ENCODE data around the gene LCK.

Gene LCK

DNA sequence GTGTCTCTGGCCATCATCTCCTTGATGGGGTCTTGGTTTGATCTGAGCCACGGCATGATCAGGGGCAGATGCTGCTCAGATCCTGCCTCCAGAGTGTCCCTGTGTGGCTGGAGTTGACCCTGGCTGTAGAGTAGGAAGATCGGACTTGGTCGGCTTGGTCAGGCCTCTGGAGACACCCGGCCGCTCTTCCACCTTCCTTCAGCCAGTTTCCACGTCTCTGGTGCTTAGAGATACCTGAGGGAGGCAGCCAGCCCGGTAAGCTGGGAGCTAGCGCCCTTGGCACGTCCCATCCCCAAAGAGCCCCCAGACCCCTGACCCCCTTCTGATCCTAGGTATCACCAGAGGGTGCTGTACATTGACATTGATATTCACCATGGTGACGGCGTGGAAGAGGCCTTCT is 76.1 kb downstream of the LCK start:
- DNase-seq (ENCODE audit: low spot score) = no peak

DNA sequence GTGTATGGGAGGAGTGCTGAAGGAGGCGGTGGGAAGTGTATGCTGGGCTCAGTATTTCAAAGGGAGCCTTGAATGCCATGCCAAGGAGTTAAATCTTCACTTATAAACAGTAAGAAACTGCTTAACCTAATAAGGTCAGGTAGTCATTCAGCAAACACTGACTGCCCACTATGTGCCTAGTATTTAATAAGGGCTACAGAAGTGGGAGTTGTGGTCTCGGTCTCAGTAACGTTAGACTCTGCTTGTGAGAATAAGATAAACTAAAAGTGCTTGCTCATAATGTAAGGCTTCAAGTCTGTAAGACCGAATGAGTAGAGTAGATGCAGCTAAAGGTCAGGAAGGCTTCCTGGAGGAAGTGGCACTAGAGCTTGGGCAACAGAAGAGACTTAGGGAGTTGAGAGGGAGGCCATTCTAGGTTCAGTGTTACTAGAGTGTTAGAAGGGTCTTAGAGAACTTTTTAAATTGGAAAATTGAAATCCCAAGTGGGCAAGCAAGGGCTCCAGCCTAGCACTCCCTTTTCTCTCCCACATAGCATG is 78.9 kb downstream of the LCK start:
- no peak for DNase-seq (ENCODE audit: low spot score)

GRCh38 chr1:32330558-32331151 is 79.6 kb downstream of the LCK start:
- no peak for DNase-seq (ENCODE audit: low spot score)

DNA sequence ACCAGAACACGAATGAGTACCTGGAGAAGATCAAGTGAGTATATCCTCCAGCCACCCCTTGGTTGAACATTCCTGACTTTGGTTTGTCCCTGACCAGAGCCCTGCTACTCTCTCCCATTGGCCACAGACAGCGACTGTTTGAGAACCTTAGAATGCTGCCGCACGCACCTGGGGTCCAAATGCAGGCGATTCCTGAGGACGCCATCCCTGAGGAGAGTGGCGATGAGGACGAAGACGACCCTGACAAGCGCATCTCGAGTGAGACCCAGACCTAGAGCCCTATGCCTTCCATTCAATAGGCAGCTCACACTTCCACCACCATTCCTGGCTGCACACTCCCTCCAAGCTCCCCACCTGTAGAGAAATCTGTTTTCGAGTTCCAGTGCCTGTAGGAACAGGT is 80.5 kb downstream of the LCK start:
- DNase-seq (ENCODE audit: low spot score) = no peak

DNA sequence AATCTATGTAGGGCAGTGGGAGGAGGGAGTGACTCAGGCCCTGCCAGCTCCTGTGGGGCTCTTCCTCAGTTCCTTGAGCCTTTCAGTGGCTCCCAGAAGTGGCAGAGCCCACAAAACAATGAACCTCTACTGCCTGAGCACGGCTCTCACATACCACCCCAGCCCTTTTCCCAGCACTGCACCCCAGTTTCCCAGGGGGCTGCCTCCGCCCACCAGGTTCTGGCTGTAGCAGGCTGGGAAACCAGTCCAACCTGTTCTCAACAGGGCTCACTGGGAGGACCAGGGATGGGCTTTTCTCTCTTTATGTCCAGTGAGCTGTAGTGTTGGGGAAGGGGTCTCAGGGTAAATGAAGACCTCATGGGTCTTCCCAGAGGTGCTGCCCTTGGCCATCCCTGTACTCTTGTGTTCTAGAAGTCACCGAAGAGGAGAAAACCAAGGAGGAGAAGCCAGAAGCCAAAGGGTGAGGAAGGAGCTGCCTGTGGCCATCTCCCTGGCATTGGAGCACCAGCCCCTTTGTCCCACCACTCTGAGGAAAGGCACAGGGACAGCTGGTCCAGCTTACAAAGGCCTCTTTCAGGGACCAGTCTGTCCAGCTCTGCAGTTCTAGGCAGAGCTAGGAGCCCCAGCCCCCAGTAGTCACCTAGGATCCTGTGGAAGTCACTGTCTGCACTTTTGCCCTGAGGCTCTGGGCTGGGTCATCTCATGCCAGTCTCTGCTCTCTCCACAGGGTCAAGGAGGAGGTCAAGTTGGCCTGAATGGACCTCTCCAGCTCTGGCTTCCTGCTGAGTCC is 81.4 kb downstream of the LCK start:
- peak; percentile 66 for DNase-seq (ENCODE audit: low spot score)

- no peak for DNase-seq (ENCODE audit: low spot score)
These were observed 82.3 kb downstream of the LCK start for GRCh38 chr1:32333251-32333963.

GRCh38 chr1:32334274-32334861 is 83.3 kb downstream of the LCK start:
- no peak for DNase-seq (ENCODE audit: low spot score)

- peak; percentile 39 for DNase-seq (ENCODE audit: low spot score)
These were observed 83.9 kb downstream of the LCK start for GRCh38 chr1:32334864-32335534.

DNA sequence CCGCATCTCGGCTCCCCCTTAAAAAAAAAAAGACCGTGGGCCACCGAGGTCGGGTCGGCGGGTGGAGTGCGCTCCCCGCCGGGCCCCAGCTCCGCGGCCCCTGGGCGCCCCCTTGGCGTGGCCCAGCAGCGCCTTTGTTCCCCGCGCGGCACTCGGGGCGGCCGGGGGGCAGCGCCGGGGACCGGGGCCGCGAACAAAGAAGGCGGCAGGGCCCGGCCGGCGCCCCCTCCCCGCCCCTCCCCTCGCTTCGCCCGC is 84.4 kb downstream of the LCK start:
- DNase-seq (ENCODE audit: low spot score) = no peak

Data from Ammon's horn (tissue), 1 donor.